Breast epithelium (tissue), 4 donors: ENCODE data around the gene TAF1L. TPM values are rescaled to one million over a fixed set of nuclear protein-coding genes. Genes with fewer than 3 reads are reported as not detected.

Experiments used
- DNase-seq, 2 donors: peaks; one replicate each; pipeline ENCODE4 v3.0.0-alpha.2; 2019; ENCODE audit warnings: low spot score in 2 of 2
- H3K27ac ChIP-seq, 2 donors: fragments of 200-600 bp; sonication (generic) in 1 of 2; one replicate each; pipeline ENCODE4 v1.5.1; 2016 to 2019; ENCODE audit warnings: mild to moderate bottlenecking in 1 of 2
- H3K27me3 ChIP-seq, 2 donors: fragments of 200-600 bp; sonication (generic) in 1 of 2; one replicate each; pipeline versions ENCODE4 v1.5.1 to v1.6.0; 2017 to 2019; ENCODE audit warnings: control low read depth in 1 of 2, mild to moderate bottlenecking in 1 of 2
- H3K36me3 ChIP-seq: fragments of 200-600 bp; one replicate; pipeline ENCODE4 v1.5.1; 2019
- H3K4me1 ChIP-seq, 2 donors: fragments of 200-600 bp; sonication (generic); one replicate each; pipeline ENCODE4 v1.5.1; 2016 to 2019; ENCODE audit warnings: control low read depth in 1 of 2
- H3K4me3 ChIP-seq, 3 donors: fragments of 200-600 bp; sonication (generic); 1 replicate in 2 of 3; 2 replicates in 1 of 3; pipeline ENCODE4 v1.5.1; 2016 to 2019; ENCODE audit warnings: mild to moderate bottlenecking in 3 of 3, moderate library complexity in 2 of 3
- H3K9me3 ChIP-seq, 2 donors: fragments of 200-600 bp; sonication (generic) in 1 of 2; one replicate each; pipeline ENCODE4 v1.5.1; 2016 to 2019; ENCODE audit warnings: control low read depth in 1 of 2
- CTCF ChIP-seq, 3 donors: fragments of 450-650 bp; IDR thresholded peaks; one replicate each; pipeline ENCODE4 v1.5.1; 2016 to 2017; ENCODE audit warnings: antibody characterized with exemption in 3 of 3, mild to moderate bottlenecking in 3 of 3, moderate library complexity in 3 of 3
- POLR2A ChIP-seq: fragments of 450-650 bp; IDR thresholded peaks from one replicate; pipeline ENCODE4 v1.6.1; 2016; ENCODE audit warnings: antibody characterized with exemption, mild to moderate bottlenecking, moderate library complexity
- POLR2AphosphoS5 ChIP-seq, 3 donors: sonication (generic); formaldehyde crosslinking; IDR thresholded peaks; one replicate each; pipeline ENCODE4 v1.6.1; 2017; ENCODE audit warnings: antibody characterized with exemption in 3 of 3
- intact Hi-C: fragments of 100-400 bp; cut with DNase I; formaldehyde crosslinking; loops from one replicate; pipeline ENCODE4 v1.15.1; 2023; ENCODE audit warnings: low total_unique reads
- total RNA-seq, 3 donors: library from RNA; depleted of rRNA; stranded (reverse); fragments of >200 nt; gene quantifications; one replicate each; pipeline ENCODE4 v1.1.0, GENCODE V29; 2016

TAF1L gene
- total RNA-seq = not detected

GRCh38 chr9:32635362-32635761 lies at the start of gene TAF1L:
Gene TAF1L (minus strand): TSS chr9:32635669. CDS start chr9:32635579, 90 bp downstream.
- Histone ChIP-seq H3K4me1 (no peaks in the 10 kb centered on the region), H3K27me3 (no peaks in the 10 kb centered on the region), H3K9me3 (peaks cover 0 to 3% of the 10 kb centered on the region in 2 donors), H3K4me3 (no peak within 1 kb of the TSS), H3K27ac (no peak within 1 kb of the TSS), H3K36me3 (no peaks in the 10 kb centered on the region)
- intact Hi-C loops = no loop called here
- TF ChIP-seq POLR2AphosphoS5 (IDR thresholded peaks at IDR 0.05) (no peak), POLR2A (no peak), CTCF (IDR thresholded peaks at IDR 0.05) (no peak)
- no peak for DNase-seq

GRCh38 chr9:32681751-32682150 lies 46.3 kb upstream of the TAF1L start:
- TF ChIP-seq POLR2A (no peak), CTCF (IDR thresholded peaks at IDR 0.05) (no peak), POLR2AphosphoS5 (IDR thresholded peaks at IDR 0.05) (no peak)

DNA sequence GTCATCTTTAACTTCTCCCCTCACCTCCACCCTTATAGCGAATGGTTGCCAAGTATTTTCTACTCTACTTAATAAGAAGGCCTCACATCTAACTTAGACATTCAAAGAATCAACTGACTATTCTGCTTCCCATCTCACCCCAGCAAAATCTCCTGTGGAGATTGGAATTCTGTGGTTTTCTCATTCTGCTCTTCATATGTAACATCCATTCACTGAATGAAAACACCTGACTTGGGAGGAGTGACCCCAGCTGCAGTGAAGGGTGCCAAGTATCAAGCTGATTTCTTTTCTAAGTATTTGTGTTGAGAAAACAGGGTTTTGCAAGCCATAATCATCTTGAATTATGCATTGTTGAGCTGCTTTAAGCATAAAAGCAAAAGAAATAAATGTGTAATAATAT lies 42.5 kb upstream of the TAF1L start:
- no peak overlapping the region for H3K27ac ChIP-seq
- H3K36me3 ChIP-seq = no peaks in the 10 kb centered on the region
- intact Hi-C loops = no loop called here
- TF ChIP-seq POLR2AphosphoS5 (IDR thresholded peaks at IDR 0.05) (no peak), CTCF (IDR thresholded peaks at IDR 0.05) (no peak), POLR2A (no peak)
- no peaks in the 10 kb centered on the region for H3K4me1 ChIP-seq
- H3K4me3 ChIP-seq = no peak overlapping the region
- DNase-seq = no peak
- H3K27me3 ChIP-seq = no peaks in the 10 kb centered on the region
- peaks cover 0 to 12% of the 10 kb centered on the region in 2 donors for H3K9me3 ChIP-seq

More at GRCh38 chr9:32681751-32682150, 46.3 kb upstream of the TAF1L start:
- Histone ChIP-seq H3K36me3 (no peaks in the 10 kb centered on the region), H3K4me1 (no peaks in the 10 kb centered on the region), H3K27me3 (no peaks in the 10 kb centered on the region), H3K9me3 (peaks cover 0 to 27% of the 10 kb centered on the region in 2 donors), H3K27ac (no peak overlapping the region), H3K4me3 (no peak overlapping the region)
- DNase-seq = no peak
- intact Hi-C loops = no loop called here

DNA sequence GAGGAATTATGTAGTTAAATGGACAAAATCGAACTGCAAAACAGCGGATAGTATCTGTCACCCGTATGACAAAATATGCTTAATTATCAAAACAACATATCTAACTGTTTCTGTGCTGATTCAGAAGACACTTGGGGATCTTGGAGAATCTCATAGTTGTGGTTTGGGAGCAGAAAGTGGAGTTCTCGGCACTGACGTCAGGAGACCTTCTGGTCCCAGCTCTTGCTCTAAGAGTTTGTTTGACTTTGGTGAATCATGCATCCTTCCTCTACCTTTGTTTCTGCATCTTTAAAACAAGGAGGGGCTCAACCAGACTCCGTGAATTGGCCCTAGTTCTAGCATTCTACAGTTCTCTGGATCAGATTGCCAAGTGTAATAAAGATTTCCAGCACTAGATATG lies 37.0 kb upstream of the TAF1L start:
- Histone ChIP-seq H3K4me1 (no peaks in the 10 kb centered on the region), H3K4me3 (no peak overlapping the region), H3K27ac (no peak overlapping the region), H3K27me3 (no peaks in the 10 kb centered on the region), H3K9me3 (no peaks in the 10 kb centered on the region), H3K36me3 (no peaks in the 10 kb centered on the region)
- no peak for TF ChIP-seq CTCF (IDR thresholded peaks at IDR 0.05)
- TF ChIP-seq POLR2AphosphoS5 (IDR thresholded peaks at IDR 0.05) = no peak
- DNase-seq = no peak
- intact Hi-C loops = no loop called here

- DNase-seq = no peak
- Histone ChIP-seq H3K36me3 (no peaks in the 10 kb centered on the region), H3K9me3 (no peaks in the 10 kb centered on the region), H3K4me1 (no peaks in the 10 kb centered on the region), H3K27ac (no peak overlapping the region), H3K27me3 (no peaks in the 10 kb centered on the region), H3K4me3 (no peak overlapping the region)
- intact Hi-C loops = no loop called here
- TF ChIP-seq POLR2A = no peak
- TF ChIP-seq CTCF (IDR thresholded peaks at IDR 0.05) = no peak
- no peak for TF ChIP-seq POLR2AphosphoS5 (IDR thresholded peaks at IDR 0.05)
Observed at GRCh38 chr9:32671333-32671732, 35.9 kb upstream of the TAF1L start.
